ENCODE measurements around the gene POFUT1. TPM values are rescaled to one million over a fixed set of nuclear protein-coding genes. Genes with fewer than 3 reads are reported as not detected.

Gene POFUT1
- total RNA-seq, 1 donor from 2014 or later, result 49.5 TPM

DNA sequence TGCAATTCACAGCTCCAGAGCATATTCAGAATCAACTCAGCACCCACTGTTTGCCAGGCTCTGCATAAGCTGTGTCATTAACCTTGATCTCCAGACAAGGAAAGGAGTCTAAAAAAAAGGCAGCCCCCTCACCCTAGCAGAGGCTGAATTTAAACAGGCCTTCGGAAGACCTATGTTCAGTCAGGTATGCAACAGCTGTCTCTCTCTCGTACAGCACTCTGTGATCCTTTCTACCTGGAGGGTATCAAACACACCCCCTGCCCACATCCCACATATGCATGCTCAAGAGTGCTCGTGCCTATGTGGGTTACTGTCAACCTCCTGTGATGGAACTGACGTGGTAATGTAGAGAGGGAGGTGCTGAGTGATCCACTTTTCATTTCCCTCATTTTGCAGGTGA lies 8.7 kb upstream of the POFUT1 start:
- Mint-ChIP-seq H3K36me3 (ENCODE audit: unreplicated experiment) (peaks cover 39% of the 10 kb centered on the region), H3K27ac (ENCODE audit: unreplicated experiment) (no peak overlapping the region), H3K9me3 (ENCODE audit: unreplicated experiment) (no peaks in the 10 kb centered on the region)

GRCh38 chr20:32201296-32201976 lies 6.2 kb upstream of the POFUT1 start:
- Mint-ChIP-seq H3K4me3 (ENCODE audit: unreplicated experiment) (no peak overlapping the region), H3K27me3 (ENCODE audit: unreplicated experiment) (no peaks in the 10 kb centered on the region), H3K27ac (ENCODE audit: unreplicated experiment) (no peak overlapping the region), H3K4me1 (ENCODE audit: unreplicated experiment) (peaks cover 15% of the 10 kb centered on the region), H3K36me3 (ENCODE audit: unreplicated experiment) (peaks cover 22% of the 10 kb centered on the region), H3K9me3 (ENCODE audit: unreplicated experiment) (no peaks in the 10 kb centered on the region)
- DNase-seq (ENCODE audit: extremely low spot score, unreplicated experiment), result no peak
- TF ChIP-seq CTCF (IDR thresholded peaks at IDR 0.05), result no peak

More for the DNA sequence above, 8.7 kb upstream of the POFUT1 start:
- no peak for TF ChIP-seq CTCF (IDR thresholded peaks at IDR 0.05)
- Mint-ChIP-seq H3K4me3 (ENCODE audit: unreplicated experiment) (no peak overlapping the region), H3K27me3 (ENCODE audit: unreplicated experiment) (no peaks in the 10 kb centered on the region), H3K4me1 (ENCODE audit: unreplicated experiment) (no peaks in the 10 kb centered on the region)
- no peak for DNase-seq (ENCODE audit: extremely low spot score, unreplicated experiment)

- Mint-ChIP-seq H3K9me3 (ENCODE audit: unreplicated experiment) (no peaks in the 10 kb centered on the region), H3K27ac (ENCODE audit: unreplicated experiment) (no peak overlapping the region), H3K4me3 (ENCODE audit: unreplicated experiment) (no peak overlapping the region), H3K36me3 (ENCODE audit: unreplicated experiment) (peaks cover 22% of the 10 kb centered on the region), H3K27me3 (ENCODE audit: unreplicated experiment) (no peaks in the 10 kb centered on the region), H3K4me1 (ENCODE audit: unreplicated experiment) (peaks cover 20% of the 10 kb centered on the region)
- DNase-seq (ENCODE audit: extremely low spot score, unreplicated experiment), result no peak
- no peak for TF ChIP-seq CTCF (IDR thresholded peaks at IDR 0.05)
These were observed 5.7 kb upstream of the POFUT1 start for GRCh38 chr20:32201977-32202363.

- DNase-seq (ENCODE audit: extremely low spot score, unreplicated experiment), result no peak
- Mint-ChIP-seq H3K27ac (ENCODE audit: unreplicated experiment) (no peak overlapping the region), H3K9me3 (ENCODE audit: unreplicated experiment) (no peaks in the 10 kb centered on the region), H3K36me3 (ENCODE audit: unreplicated experiment) (peaks cover 14% of the 10 kb centered on the region), H3K4me3 (ENCODE audit: unreplicated experiment) (no peak overlapping the region), H3K27me3 (ENCODE audit: unreplicated experiment) (no peaks in the 10 kb centered on the region), H3K4me1 (ENCODE audit: unreplicated experiment) (peaks cover 26% of the 10 kb centered on the region)
- TF ChIP-seq CTCF (IDR thresholded peaks at IDR 0.05), result no peak
These were observed 4.1 kb upstream of the POFUT1 start for GRCh38 chr20:32203356-32204204.

All from osteocyte (in vitro differentiated cells).